HepG2 (cell line): ENCODE results near the gene KIFC1. TPM values are rescaled to one million over a fixed set of nuclear protein-coding genes. Genes with fewer than 3 reads are reported as not detected.
A peak's percentile ranks its signal among the peaks of the same experiment; 100 is the strongest.

Experiments used
- ATF2 ChIP-seq: sonication (generic); formaldehyde crosslinking; IDR thresholded peaks from 2 replicates; pipeline ENCODE4 v1.4.0; 2020; ENCODE audit warnings: missing genetic modification reagents
- CENPX ChIP-seq: sonication (generic); formaldehyde crosslinking; IDR thresholded peaks from 2 replicates; pipeline ENCODE4 v1.9.0; 2021; ENCODE audit warnings: mild to moderate bottlenecking, missing genetic modification reagents, moderate library complexity
- GTF3A ChIP-seq: sonication (generic); formaldehyde crosslinking; conservative IDR thresholded peaks from 2 replicates; pipeline ENCODE4 v1.4.0; 2020; ENCODE audit warnings: mild to moderate bottlenecking, missing genetic modification reagents
- KDM1A ChIP-seq: IDR thresholded peaks from 2 replicates; pipeline ENCODE4 v1.6.1; 2016; ENCODE audit warnings: missing compliant biosample characterization
- KLF16 ChIP-seq, 2 experiments: sonication (generic) in 1 of 2; formaldehyde crosslinking in 1 of 2; IDR thresholded peaks; 2 replicates each; pipeline versions ENCODE4 v1.6.1 to v1.8.0; 2016 to 2023; ENCODE audit warnings: missing genetic modification reagents in 2 of 2, missing compliant biosample characterization in 1 of 2
- MAZ ChIP-seq, 2 experiments: sonication (generic) in 1 of 2; formaldehyde crosslinking in 1 of 2; IDR thresholded peaks; 2 replicates each; pipeline versions ENCODE4 v1.5.0 to v1.6.1; 2012 to 2020; ENCODE audit warnings: low read depth in 2 of 2, mild to moderate bottlenecking in 2 of 2, borderline replicate concordance in 1 of 2, improper control_type of control experiment in 1 of 2, low read length in 1 of 2, missing genetic modification reagents in 1 of 2, moderate library complexity in 1 of 2
- MYC ChIP-seq: sonication (generic); formaldehyde crosslinking; IDR thresholded peaks from 2 replicates; pipeline ENCODE4 v1.9.0; 2021; ENCODE audit warnings: missing genetic modification reagents, borderline replicate concordance
- NFATC3 ChIP-seq: sonication (generic); formaldehyde crosslinking; IDR thresholded peaks from 2 replicates; pipeline ENCODE4 v1.5.1; 2020; ENCODE audit warnings: mild to moderate bottlenecking, missing genetic modification reagents
- SIN3A ChIP-seq: IDR thresholded peaks from 2 replicates; pipeline ENCODE4 v1.6.1; 2011; ENCODE audit warnings: low read depth, mild to moderate bottlenecking, control low read depth, low read length, borderline replicate concordance
- SKI ChIP-seq: fragments of 450-650 bp; IDR thresholded peaks from one replicate; pipeline ENCODE4 v1.6.1; 2018; ENCODE audit warnings: mild to moderate bottlenecking; ENCODE audit not compliant: partially characterized antibody
- SMARCE1 ChIP-seq: fragments of 450-650 bp; IDR thresholded peaks from 2 replicates; pipeline ENCODE4 v1.6.1; 2017; ENCODE audit warnings: borderline replicate concordance
- STAG1 ChIP-seq: sonication (generic); formaldehyde crosslinking; IDR thresholded peaks from 2 replicates; pipeline ENCODE4 v1.4.0; 2020; ENCODE audit warnings: missing genetic modification reagents
- TBL1XR1 ChIP-seq: fragments of 150-350 bp; IDR thresholded peaks from 2 replicates; pipeline ENCODE4 v1.6.1; 2014; ENCODE audit warnings: borderline replicate concordance, low read length; ENCODE audit not compliant: partially characterized antibody
- TEAD3 ChIP-seq: optimal IDR thresholded peaks from 2 replicates; pipeline ENCODE3; 2016; ENCODE audit warnings: borderline replicate concordance
- TSC22D2 ChIP-seq: sonication (generic); formaldehyde crosslinking; IDR thresholded peaks from 2 replicates; pipeline ENCODE4 v1.5.1; 2020; ENCODE audit warnings: missing genetic modification reagents, mild to moderate bottlenecking, borderline replicate concordance
- ZBTB7A ChIP-seq: sonication (generic); formaldehyde crosslinking; IDR thresholded peaks from 2 replicates; pipeline ENCODE4 v1.8.0; 2022; ENCODE audit warnings: mild to moderate bottlenecking, missing genetic modification reagents
- ZNF124 ChIP-seq: sonication (generic); formaldehyde crosslinking; IDR thresholded peaks from 2 replicates; pipeline ENCODE4 v1.4.0; 2020; ENCODE audit warnings: missing genetic modification reagents
- ZNF230 ChIP-seq: sonication (generic); formaldehyde crosslinking; IDR thresholded peaks from 2 replicates; pipeline ENCODE4 v1.4.0; 2020; ENCODE audit warnings: mild to moderate bottlenecking, missing genetic modification reagents
- ZNF292 ChIP-seq: sonication (generic); formaldehyde crosslinking; IDR thresholded peaks from 2 replicates; pipeline ENCODE4 v1.8.1; 2022; ENCODE audit warnings: mild to moderate bottlenecking, low read depth, missing genetic modification reagents, borderline replicate concordance
- ZNF296 ChIP-seq: sonication (generic); formaldehyde crosslinking; conservative IDR thresholded peaks from 2 replicates; pipeline ENCODE4 v1.5.0; 2020; ENCODE audit warnings: mild to moderate bottlenecking, missing genetic modification reagents
- ZNF33A ChIP-seq: sonication (generic); formaldehyde crosslinking; IDR thresholded peaks from 2 replicates; pipeline ENCODE4 v1.5.1; 2020; ENCODE audit warnings: missing genetic modification reagents, mild to moderate bottlenecking, moderate library complexity, borderline replicate concordance
- ZNF501 ChIP-seq: sonication (generic); formaldehyde crosslinking; IDR thresholded peaks from 2 replicates; pipeline ENCODE4 v1.5.1; 2020; ENCODE audit warnings: mild to moderate bottlenecking, moderate library complexity, missing genetic modification reagents
- ZNF546 ChIP-seq: sonication (generic); formaldehyde crosslinking; conservative IDR thresholded peaks from 2 replicates; pipeline ENCODE4 v1.8.1; 2023; ENCODE audit warnings: mild to moderate bottlenecking, missing genetic modification reagents
- ZNF576 ChIP-seq: sonication (generic); formaldehyde crosslinking; IDR thresholded peaks from 2 replicates; pipeline ENCODE4 v1.4.0; 2020; ENCODE audit warnings: mild to moderate bottlenecking, missing genetic modification reagents
- ZNF614 ChIP-seq: IDR thresholded peaks from 2 replicates; pipeline ENCODE4 v1.6.1; 2018; ENCODE audit warnings: missing biosample characterization, missing genetic modification reagents, inconsistent platforms, borderline replicate concordance
- ZNF879 ChIP-seq: sonication (generic); formaldehyde crosslinking; IDR thresholded peaks from 2 replicates; pipeline ENCODE4 v1.8.1; 2023; ENCODE audit warnings: missing genetic modification reagents
- ZSCAN21 ChIP-seq: sonication (generic); formaldehyde crosslinking; IDR thresholded peaks from 2 replicates; pipeline ENCODE4 v1.8.0; 2022; ENCODE audit warnings: mild to moderate bottlenecking, missing genetic modification reagents, moderate library complexity, borderline replicate concordance
- polyA plus RNA-seq, 8 experiments: library from polyadenylated mRNA; depleted of rRNA in 3 of 8; stranded (reverse) in 7 of 8; unstranded in 1 of 8; fragments of >200 nt; fragmentation: Illumina TruSeq in 4 of 8; extraction: Trizol in 4 of 8; gene quantifications; 2 replicates each; pipeline versions ENCODE4 v1.2.1 to v1.2.3, GENCODE V29; 2011 to 2016; ENCODE audit warnings: low read depth in 4 of 8, missing spikeins in 1 of 8, mixed read lengths in 1 of 8; ENCODE audit not compliant: insufficient read depth in 1 of 8
- total RNA-seq, 5 experiments: library from RNA; depleted of rRNA; stranded (reverse); fragments of >200 nt; fragmentation: Illumina TruSeq; extraction: Trizol; gene quantifications; 2 replicates each; pipeline ENCODE4 v1.2.3, GENCODE V29; 2016; ENCODE audit warnings: low read depth in 1 of 5
- TF ChIP-seq, protein P1 (sequence below): sonication (generic); formaldehyde crosslinking; IDR thresholded peaks from 2 replicates; pipeline ENCODE4 v1.4.0; 2020; ENCODE audit warnings: missing genetic modification reagents

The KIFC1 gene
- total and polyA plus RNA-seq, 2 of the 13 experiments (the other 11 are each of a cell fraction or from before 2014, with no cell fraction given): 25.0 to 45.5 TPM

- TF ChIP-seq NFATC3 (CRISPR knock-in tag) (no peak), TEAD3 (CRISPR knock-in tag) (peak; percentile 38), MYC (CRISPR knock-in tag) (no peak), ZNF546 (CRISPR knock-in tag) (no peak), ZNF296 (CRISPR knock-in tag) (no peak), ZNF230 (CRISPR knock-in tag) (no peak; the same call in 1 of the 2 replicates), SMARCE1 (no peak), STAG1 (CRISPR knock-in tag) (peak; percentile 63), ZNF501 (CRISPR knock-in tag) (0 out of 2 replicates have a peak, but pooled peaks have one; percentile 16), SIN3A (no peak), TBL1XR1 (no peak), KDM1A (CRISPR knock-in tag) (no peak), GTF3A (CRISPR knock-in tag) (no peak), ZNF292 (CRISPR knock-in tag) (no peak), KLF16 (CRISPR knock-in tag; IDR thresholded peaks at IDR 0.05) (0 out of 4 replicates have a peak, but pooled peaks of 1 of the 2 experiments have one; percentile 21), TSC22D2 (CRISPR knock-in tag) (no peak), ZNF33A (CRISPR knock-in tag) (no peak), MAZ (IDR thresholded peaks at IDR 0.05; ENCODE audit: borderline replicate concordance, low read depth, low read length) (no peak), MAZ (CRISPR knock-in tag; IDR thresholded peaks at IDR 0.05; ENCODE audit: low read depth) (no peak), ZNF879 (no peak), ZNF124 (CRISPR knock-in tag) (0 out of 2 replicates have a peak, but pooled peaks have one; percentile 45), ZBTB7A (CRISPR knock-in tag) (no peak), ZNF614 (CRISPR knock-in tag) (no peak), CENPX (CRISPR knock-in tag) (no peak), ATF2 (CRISPR knock-in tag) (no peak), SKI (no peak), ZNF576 (CRISPR knock-in tag) (no peak), ZSCAN21 (CRISPR knock-in tag) (no peak)
- TF ChIP-seq, protein P1, sequence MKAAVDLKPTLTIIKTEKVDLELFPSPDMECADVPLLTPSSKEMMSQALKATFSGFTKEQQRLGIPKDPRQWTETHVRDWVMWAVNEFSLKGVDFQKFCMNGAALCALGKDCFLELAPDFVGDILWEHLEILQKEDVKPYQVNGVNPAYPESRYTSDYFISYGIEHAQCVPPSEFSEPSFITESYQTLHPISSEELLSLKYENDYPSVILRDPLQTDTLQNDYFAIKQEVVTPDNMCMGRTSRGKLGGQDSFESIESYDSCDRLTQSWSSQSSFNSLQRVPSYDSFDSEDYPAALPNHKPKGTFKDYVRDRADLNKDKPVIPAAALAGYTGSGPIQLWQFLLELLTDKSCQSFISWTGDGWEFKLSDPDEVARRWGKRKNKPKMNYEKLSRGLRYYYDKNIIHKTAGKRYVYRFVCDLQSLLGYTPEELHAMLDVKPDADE (CRISPR knock-in tag): no peak
Observed at GRCh38 chr6:33344701-33345697, 46.6 kb upstream of the KIFC1 start (continued).
